H1 (cell line): ENCODE results near the gene TXNRD2. TPM values are rescaled to one million over a fixed set of nuclear protein-coding genes. Genes with fewer than 3 reads are reported as not detected.

Source experiments
- CTCF ChIA-PET: fragments of 300-600 bp; sonication (Branson Sonifier 250); formaldehyde crosslinking; loops from one replicate; lab custom pipeline; 2021; ENCODE audit not compliant: partially characterized antibody; lab: Charles Lee
- POLR2A ChIA-PET: fragments of 300-600 bp; sonication (Branson Sonifier 250); formaldehyde crosslinking; loops from one replicate; lab custom pipeline; 2021; ENCODE audit warnings: inconsistent platforms; ENCODE audit not compliant: partially characterized antibody; lab: Charles Lee
- DNase-seq, 2 experiments: peaks; one replicate each; pipeline versions ENCODE4 v3.0.0 to v3.0.0-alpha.2; 2010 to 2022; ENCODE audit warnings: low spot score in 2 of 2, low read depth in 1 of 2, mixed read lengths in 1 of 2
- FAIRE-seq: peaks from 2 replicates; lab custom pipeline; 2011; peaks lifted over from hg19 to GRCh38; lab: Jason Lieb, UNC
- H2AFZ ChIP-seq: 2 replicates; pipeline ENCODE4 v1.8.1; 2012; ENCODE audit warnings: low read length, inconsistent platforms
- H2AK5ac ChIP-seq: 2 replicates; pipeline ENCODE4 v1.6.1; 2013; ENCODE audit warnings: low read depth, low read length
- H2BK120ac ChIP-seq: replicated peaks from 2 replicates; pipeline ENCODE3; 2013; ENCODE audit warnings: low read depth, low read length, inconsistent platforms
- H2BK12ac ChIP-seq: 2 replicates; pipeline ENCODE4 v1.6.1; 2013; ENCODE audit warnings: low read depth, low read length
- H2BK15ac ChIP-seq: 2 replicates; pipeline ENCODE4 v1.6.1; 2013; ENCODE audit warnings: low read length
- H2BK20ac ChIP-seq: 2 replicates; pipeline ENCODE4 v1.6.1; 2013; ENCODE audit warnings: low read length
- H2BK5ac ChIP-seq: 2 replicates; pipeline ENCODE4 v1.6.1; 2013; ENCODE audit warnings: low read depth, low read length
- H3K14ac ChIP-seq: 2 replicates; pipeline ENCODE4 v1.6.1; 2013; ENCODE audit warnings: inconsistent platforms; ENCODE audit not compliant: insufficient read length
- H3K18ac ChIP-seq: 2 replicates; pipeline ENCODE4 v1.6.1; 2013; ENCODE audit warnings: low read length; ENCODE audit errors: extremely low read depth
- H3K23ac ChIP-seq: 2 replicates; pipeline ENCODE4 v1.6.1; 2013; ENCODE audit warnings: inconsistent platforms; ENCODE audit not compliant: insufficient read length
- H3K23me2 ChIP-seq: 2 replicates; pipeline ENCODE4 v1.6.1; 2013; ENCODE audit warnings: low read depth, low read length
- H3K27ac ChIP-seq: 2 replicates; pipeline ENCODE4 v1.6.1; 2011; ENCODE audit warnings: low read depth, low read length, inconsistent platforms
- H3K27me3 ChIP-seq, 4 experiments: replicated peaks in 1 of 4; 1 replicate in 1 of 4; 2 replicates in 3 of 4; pipeline versions ENCODE4 v1.6.1 to v1.8.1; 2011 to 2013; ENCODE audit warnings: low read length in 3 of 4, mild to moderate bottlenecking in 3 of 4, inconsistent platforms in 2 of 4, mixed read lengths in 2 of 4, moderate library complexity in 1 of 4; ENCODE audit not compliant: control insufficient read depth in 3 of 4, insufficient read depth in 3 of 4; ENCODE audit errors: extremely low read depth in 1 of 4
- H3K36me3 ChIP-seq, 4 experiments: 2 replicates each; pipeline versions ENCODE4 v1.6.1 to v1.8.1; 2011 to 2013; ENCODE audit warnings: mild to moderate bottlenecking in 4 of 4, low read length in 3 of 4, moderate library complexity in 2 of 4, control low read depth in 1 of 4, inconsistent platforms in 1 of 4; ENCODE audit not compliant: insufficient read depth in 4 of 4, control insufficient read depth in 2 of 4
- H3K4ac ChIP-seq: replicated peaks from 2 replicates; pipeline ENCODE3; 2013; ENCODE audit warnings: low read length, low read depth, mixed read lengths, inconsistent platforms; ENCODE audit not compliant: insufficient read length
- H3K4me1 ChIP-seq, 4 experiments: replicated peaks in 1 of 4; 1 replicate in 1 of 4; 2 replicates in 3 of 4; pipeline versions ENCODE4 v1.6.1 to v1.8.1; 2011 to 2013; ENCODE audit warnings: low read length in 3 of 4, inconsistent platforms in 2 of 4, mixed read lengths in 1 of 4; ENCODE audit not compliant: insufficient read depth in 4 of 4, control insufficient read depth in 3 of 4
- H3K4me2 ChIP-seq, 2 experiments: 2 replicates each; pipeline versions ENCODE4 v1.6.1 to v1.8.1; 2011 to 2013; ENCODE audit warnings: low read depth in 2 of 2, low read length in 2 of 2, control low read depth in 1 of 2, inconsistent platforms in 1 of 2, mild to moderate bottlenecking in 1 of 2; ENCODE audit not compliant: insufficient read depth in 1 of 2
- H3K4me3 ChIP-seq, 4 experiments: fragments of 200-600, 300-600 bp in 1 of 4; sonication (generic), shearing (Covaris generic), sonication (Bioruptor Twin) in 1 of 4; 2 replicates each; pipeline versions ENCODE4 v1.5.1 to v1.8.1; 2011 to 2016; ENCODE audit warnings: low read length in 4 of 4, low read depth in 3 of 4, control low read depth in 2 of 4, inconsistent platforms in 2 of 4, mild to moderate bottlenecking in 2 of 4, mixed read lengths in 1 of 4, moderate library complexity in 1 of 4; ENCODE audit not compliant: insufficient read depth in 2 of 4; ENCODE audit errors: extremely low read depth in 1 of 4
- H3K56ac ChIP-seq: replicated peaks from 2 replicates; pipeline ENCODE3; 2013; ENCODE audit warnings: low read depth, mild to moderate bottlenecking, mixed read lengths, low read length, inconsistent platforms; ENCODE audit not compliant: insufficient read length
- H3K79me1 ChIP-seq: 2 replicates; pipeline ENCODE4 v1.6.1; 2013; ENCODE audit warnings: low read depth, low read length, control low read depth
- H3K79me2 ChIP-seq, 2 experiments: 2 replicates each; pipeline versions ENCODE4 v1.6.1 to v1.8.1; 2012 to 2013; ENCODE audit warnings: low read length in 2 of 2, mild to moderate bottlenecking in 2 of 2, inconsistent platforms in 1 of 2; ENCODE audit not compliant: insufficient read depth in 2 of 2, control insufficient read depth in 1 of 2
- H3K9ac ChIP-seq, 4 experiments: replicated peaks in 1 of 4; 1 replicate in 1 of 4; 2 replicates in 3 of 4; pipeline versions ENCODE4 v1.6.1 to v1.8.1; 2011 to 2013; ENCODE audit warnings: low read depth in 3 of 4, low read length in 3 of 4, control low read depth in 2 of 4, mild to moderate bottlenecking in 2 of 4, moderate library complexity in 2 of 4, inconsistent platforms in 1 of 4; ENCODE audit errors: extremely low read depth in 1 of 4
- H3K9me3 ChIP-seq, 2 experiments: 2 replicates each; pipeline versions ENCODE4 v1.6.1 to v1.8.1; 2012 to 2013; ENCODE audit warnings: mild to moderate bottlenecking in 2 of 2, moderate library complexity in 2 of 2, control low read depth in 1 of 2, inconsistent platforms in 1 of 2, low read depth in 1 of 2, low read length in 1 of 2, mixed read lengths in 1 of 2; ENCODE audit not compliant: insufficient read depth in 2 of 2
- H4K20me1 ChIP-seq, 2 experiments: replicated peaks in 1 of 2; 2 replicates each; pipeline versions ENCODE3 to v1.8.1; 2011 to 2013; ENCODE audit warnings: inconsistent platforms in 2 of 2, low read length in 2 of 2, mild to moderate bottlenecking in 1 of 2; ENCODE audit not compliant: insufficient read depth in 2 of 2, control insufficient read depth in 1 of 2
- H4K5ac ChIP-seq: 2 replicates; pipeline ENCODE4 v1.6.1; 2013; ENCODE audit warnings: low read length, low read depth, mixed read lengths, inconsistent platforms; ENCODE audit not compliant: insufficient read length
- H4K8ac ChIP-seq: 2 replicates; pipeline ENCODE4 v1.8.0; 2013; ENCODE audit warnings: mild to moderate bottlenecking, moderate library complexity, low read length, inconsistent platforms; ENCODE audit not compliant: insufficient read depth; ENCODE audit errors: extremely low read depth
- H4K91ac ChIP-seq: replicated peaks from 2 replicates; pipeline ENCODE3; 2013; ENCODE audit warnings: low read length, mixed read lengths, inconsistent platforms; ENCODE audit not compliant: insufficient read length
- CBX5 ChIP-seq: fragments of 300-800, 300-1000 bp; sonication (generic); IDR thresholded peaks from 2 replicates; pipeline ENCODE4 v1.7.1; 2016; ENCODE audit warnings: antibody characterized with exemption, low read length, low read depth
- FOSL1 ChIP-seq: IDR thresholded peaks from 2 replicates; pipeline ENCODE4 v1.6.1; 2011; ENCODE audit warnings: mild to moderate bottlenecking, low read depth, low read length, moderate library complexity; ENCODE audit not compliant: insufficient read depth
- GTF2F1 ChIP-seq: IDR thresholded peaks from 2 replicates; pipeline ENCODE4 v1.6.1; 2012; ENCODE audit warnings: low read depth, low read length, improper control_type of control experiment, borderline replicate concordance
- JUN ChIP-seq: IDR thresholded peaks from 2 replicates; pipeline ENCODE4 v1.6.1; 2011; ENCODE audit warnings: low read depth, mild to moderate bottlenecking, improper control_type of control experiment, low read length
- RFX5 ChIP-seq: IDR thresholded peaks from 2 replicates; pipeline ENCODE4 v1.6.1; 2011; ENCODE audit warnings: low read depth, low read length, improper control_type of control experiment, borderline replicate concordance
- SAP30 ChIP-seq: fragments of 300-600 bp; sonication (generic); IDR thresholded peaks from 2 replicates; pipeline ENCODE4 v1.7.1; 2012; ENCODE audit warnings: low read length, moderate library complexity, mild to moderate bottlenecking, inconsistent platforms; ENCODE audit not compliant: insufficient read depth, insufficient replicate concordance
- SP2 ChIP-seq: IDR thresholded peaks from 2 replicates; pipeline ENCODE4 v1.6.1; 2012; ENCODE audit warnings: mild to moderate bottlenecking, low read length, inconsistent platforms
- USF2 ChIP-seq: IDR thresholded peaks from 2 replicates; pipeline ENCODE4 v1.6.1; 2011; ENCODE audit warnings: low read length, improper control_type of control experiment
- YY1 ChIP-seq: IDR thresholded peaks from 2 replicates; pipeline ENCODE4 v1.6.1; 2011; ENCODE audit warnings: low read depth, mild to moderate bottlenecking, low read length
- WGBS, 2 experiments: shearing (Covaris generic) in 1 of 2; methylation state at CpG; one replicate each; pipeline versions ENCODE4 v1.1.6 to v1.1.7; 2013 to 2015; ENCODE audit warnings: low lambda C conversion rate in 2 of 2, mixed read lengths in 2 of 2, inconsistent platforms in 1 of 2, low coverage in 1 of 2, missing lambda C conversion rate in 1 of 2; ENCODE audit not compliant: insufficient replicate concordance in 2 of 2, insufficient coverage in 1 of 2, insufficient read length in 1 of 2; ENCODE audit errors: extremely low coverage in 1 of 2, missing lambda C conversion rate in 1 of 2; 5-methylcytosine and 5-hydroxymethylcytosine counted together
- polyA plus RNA-seq, 7 experiments: library from polyadenylated mRNA; depleted of rRNA in 3 of 7; stranded (reverse) in 5 of 7; unstranded in 2 of 7; fragments of >200 nt in 5 of 7; fragments of 200-250 nt in 2 of 7; gene quantifications; 1 replicate in 5 of 7; 2 replicates in 1 of 7; 4 replicates in 1 of 7; pipeline versions ENCODE4 v1.2.1 to v1.2.3, GENCODE V29; 2011 to 2013; ENCODE audit warnings: missing spikeins in 2 of 7, mixed read lengths in 2 of 7
- total RNA-seq: library from RNA; stranded (reverse); fragmentation: NEBNext Ultra II Directional; extraction: Animal tissue kit (Norgen Biotek cat#: 25700); gene quantifications from 2 replicates; pipeline ENCODE4 v1.2.1, GENCODE V29; 2021

TXNRD2 gene
- total and polyA plus RNA-seq, 2 of the 8 experiments (the other 6 are each of a cell fraction or from before 2014, with no cell fraction given): 14.8 to 21.9 TPM

GRCh38 chr22:19917389-19918138 lies 24.1 kb downstream of the TXNRD2 start:
- no peak overlapping the region for H2BK15ac ChIP-seq
- FAIRE-seq (no peak), DNase-seq (no peak)
- H2BK120ac ChIP-seq: no peak overlapping the region
- H2AK5ac ChIP-seq: no peak overlapping the region
- CTCF ChIA-PET: interaction anchor here (1.0 to 10.9 kb wide), 10 partner anchors 14 to 186 kb away, joined by 3 to 145 read pairs (median 4); no protein-coding TSS in a partner anchor
- no peak overlapping the region for H4K8ac ChIP-seq
- no peaks in the 10 kb centered on the region for H3K9me3 ChIP-seq
- no peak overlapping the region for H3K14ac ChIP-seq
- H3K4me2 ChIP-seq: no peak overlapping the region
- H3K18ac ChIP-seq: no peak overlapping the region
- no peaks in the 10 kb centered on the region; the same call in 1 of the 2 replicates for H3K79me1 ChIP-seq
- H3K56ac ChIP-seq: no peak overlapping the region
- H3K9ac ChIP-seq: no peak overlapping the region
- H2BK5ac ChIP-seq: no peak overlapping the region
- H3K36me3 ChIP-seq: no peaks in the 10 kb centered on the region
- no peak overlapping the region for H4K5ac ChIP-seq
- no peak overlapping the region for H2BK12ac ChIP-seq
- no peaks in the 10 kb centered on the region for H4K20me1 ChIP-seq
- TF ChIP-seq GTF2F1 (no peak), YY1 (no peak), USF2 (no peak), SP2 (no peak), CBX5 (no peak), SAP30 (no peak), RFX5 (no peak), JUN (no peak), FOSL1 (no peak)
- no peaks in the 10 kb centered on the region for H3K79me2 ChIP-seq
- no peak overlapping the region for H2BK20ac ChIP-seq
- no peak overlapping the region for H2AFZ ChIP-seq
- H3K23ac ChIP-seq: no peak overlapping the region
- WGBS, 2 experiments: 96% methylated on average over 12 of the region's 12 CpGs; no CpG with 5 or more reads in 1 of the 2 experiments
- no peak overlapping the region for H3K4me3 ChIP-seq
- POLR2A ChIA-PET: no interaction called here
- H3K27ac ChIP-seq: no peak overlapping the region
- no peaks in the 10 kb centered on the region for H3K4me1 ChIP-seq
- H3K4ac ChIP-seq: no peak overlapping the region
- H4K91ac ChIP-seq: no peak overlapping the region
- no peaks in the 10 kb centered on the region; a peak in 1 of 7 replicates for H3K27me3 ChIP-seq
- no peaks in the 10 kb centered on the region for H3K23me2 ChIP-seq
